Measurements from ENCODE around the gene TSPOAP1.
A peak's percentile ranks its signal among the peaks of the same experiment; 100 is the strongest.
"Not testable (repeated sequence)": the region's sequence is repeated elsewhere in the genome, so short reads cannot be mapped to it uniquely, and the experiment has no call there.

TSPOAP1 gene

GRCh38 chr17:58362368-58363014, 33.9 kb upstream of the TSPOAP1 start:
- no peak for DNase-seq

GRCh38 chr17:58360296-58361063, 31.9 kb upstream of the TSPOAP1 start:
- no peak for DNase-seq

- no peak for DNase-seq
Observed at GRCh38 chr17:58358408-58359172, 30.0 kb upstream of the TSPOAP1 start.

GRCh38 chr17:58357312-58358297, 29.0 kb upstream of the TSPOAP1 start:
- DNase-seq, result no peak

- DNase-seq, result no peak
Observed at GRCh38 chr17:58356231-58356630, 27.6 kb upstream of the TSPOAP1 start.

- no peak for DNase-seq
Observed at GRCh38 chr17:58354541-58355216, 26.1 kb upstream of the TSPOAP1 start.

GRCh38 chr17:58353389-58353825, 24.8 kb upstream of the TSPOAP1 start:
- DNase-seq, result no peak

- no peak for DNase-seq
Observed at GRCh38 chr17:58352596-58353388, 24.2 kb upstream of the TSPOAP1 start.

- peak; percentile 85 for DNase-seq
Observed at GRCh38 chr17:58351831-58352595, 23.4 kb upstream of the TSPOAP1 start, which contains the start of gene SUPT4H1. SUPT4H1 (minus strand) TSS chr17:58352201; CDS start chr17:58352135, 66 bp downstream.

- no peak for DNase-seq
Observed at GRCh38 chr17:58351182-58351581, 22.6 kb upstream of the TSPOAP1 start.

- DNase-seq, result no peak
Observed at GRCh38 chr17:58348038-58348437, 19.4 kb upstream of the TSPOAP1 start.

- DNase-seq, result no peak
Observed at GRCh38 chr17:58345500-58345899, 16.9 kb upstream of the TSPOAP1 start.

- peak; percentile 41 for DNase-seq
Observed at GRCh38 chr17:58344791-58345157, 16.2 kb upstream of the TSPOAP1 start.

- peak; percentile 74 for DNase-seq
Observed at GRCh38 chr17:58344047-58344790, 15.6 kb upstream of the TSPOAP1 start.

- DNase-seq, result no peak
Observed at GRCh38 chr17:58343131-58343530, 14.5 kb upstream of the TSPOAP1 start.

GRCh38 chr17:58341861-58342475, 13.4 kb upstream of the TSPOAP1 start:
- no peak for DNase-seq

GRCh38 chr17:58341136-58341860, 12.7 kb upstream of the TSPOAP1 start:
- DNase-seq, result not testable (repeated sequence)

GRCh38 chr17:58340405-58340876, 11.8 kb upstream of the TSPOAP1 start:
- DNase-seq, result no peak
